ENCODE data around the gene SORD.
"Not testable (repeated sequence)": the region's sequence is repeated elsewhere in the genome, so short reads cannot be mapped to it uniquely, and the experiment has no call there.

DNA sequence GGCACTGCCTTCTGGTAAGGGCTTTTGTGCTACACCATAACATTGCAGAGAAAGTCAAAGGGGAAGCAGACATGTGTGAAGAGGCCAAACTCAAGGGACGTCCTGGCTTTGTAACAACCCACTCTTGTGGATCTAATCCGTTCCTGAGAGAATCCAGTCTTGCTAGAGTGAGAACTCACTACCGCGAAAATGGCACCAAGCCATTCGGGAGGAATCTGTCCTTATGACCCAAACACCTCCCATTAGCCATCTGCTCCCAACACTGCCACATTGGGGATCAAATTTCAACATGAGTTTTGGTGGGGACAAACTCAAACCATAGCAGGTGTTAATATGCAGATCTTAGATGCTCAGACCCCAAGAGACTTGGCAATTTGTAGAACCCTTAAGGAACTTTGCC, 56.2 kb downstream of the SORD start:
- TF ChIP-seq, protein P1, sequence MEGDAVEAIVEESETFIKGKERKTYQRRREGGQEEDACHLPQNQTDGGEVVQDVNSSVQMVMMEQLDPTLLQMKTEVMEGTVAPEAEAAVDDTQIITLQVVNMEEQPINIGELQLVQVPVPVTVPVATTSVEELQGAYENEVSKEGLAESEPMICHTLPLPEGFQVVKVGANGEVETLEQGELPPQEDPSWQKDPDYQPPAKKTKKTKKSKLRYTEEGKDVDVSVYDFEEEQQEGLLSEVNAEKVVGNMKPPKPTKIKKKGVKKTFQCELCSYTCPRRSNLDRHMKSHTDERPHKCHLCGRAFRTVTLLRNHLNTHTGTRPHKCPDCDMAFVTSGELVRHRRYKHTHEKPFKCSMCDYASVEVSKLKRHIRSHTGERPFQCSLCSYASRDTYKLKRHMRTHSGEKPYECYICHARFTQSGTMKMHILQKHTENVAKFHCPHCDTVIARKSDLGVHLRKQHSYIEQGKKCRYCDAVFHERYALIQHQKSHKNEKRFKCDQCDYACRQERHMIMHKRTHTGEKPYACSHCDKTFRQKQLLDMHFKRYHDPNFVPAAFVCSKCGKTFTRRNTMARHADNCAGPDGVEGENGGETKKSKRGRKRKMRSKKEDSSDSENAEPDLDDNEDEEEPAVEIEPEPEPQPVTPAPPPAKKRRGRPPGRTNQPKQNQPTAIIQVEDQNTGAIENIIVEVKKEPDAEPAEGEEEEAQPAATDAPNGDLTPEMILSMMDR (IDR thresholded peaks at IDR 0.05 in 2 of 3, conservative IDR thresholded peaks at IDR 0.05 in 1 of 3; ENCODE audit: borderline replicate concordance in 1 of 3, insufficient read depth in 1 of 3, low read depth in 2 of 3, low read length in 2 of 3), result not testable (repeated sequence)
- TF ChIP-seq POLR2A (IDR thresholded peaks at IDR 0.05; ENCODE audit: borderline replicate concordance, extremely low read depth, insufficient read depth, insufficient read length); EGR1 (IDR thresholded peaks at IDR 0.05; ENCODE audit: low read depth); POLR2AphosphoS5 (IDR thresholded peaks at IDR 0.05; ENCODE audit: low read depth, low read length); ZFX (IDR thresholded peaks at IDR 0.05): not testable (repeated sequence)
- TF ChIP-seq, protein P2, sequence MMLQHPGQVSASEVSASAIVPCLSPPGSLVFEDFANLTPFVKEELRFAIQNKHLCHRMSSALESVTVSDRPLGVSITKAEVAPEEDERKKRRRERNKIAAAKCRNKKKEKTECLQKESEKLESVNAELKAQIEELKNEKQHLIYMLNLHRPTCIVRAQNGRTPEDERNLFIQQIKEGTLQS (IDR thresholded peaks at IDR 0.05), result not testable (repeated sequence)

Data from HCT116 (cell line).